Measurements from ENCODE around the gene KSR1.
"Not testable (repeated sequence)": the region's sequence is repeated elsewhere in the genome, so short reads cannot be mapped to it uniquely, and the experiment has no call there.

The KSR1 gene

GRCh38 chr17:27665549-27665948, 209.3 kb downstream of the KSR1 start:
- no peak for DNase-seq (ENCODE audit: insufficient read length)
- no peak for FAIRE-seq
- TF ChIP-seq POLR2A (IDR thresholded peaks at IDR 0.05; ENCODE audit: low read depth, low read length) (no peak), POLR2AphosphoS5 (IDR thresholded peaks at IDR 0.05; ENCODE audit: low read depth, low read length) (no peak), TAF1 (IDR thresholded peaks at IDR 0.05; ENCODE audit: borderline replicate concordance, low read depth, low read length) (no peak)

GRCh38 chr17:27666270-27666669, 210.0 kb downstream of the KSR1 start:
- not testable (repeated sequence) for FAIRE-seq; DNase-seq (ENCODE audit: insufficient read length)

DNA sequence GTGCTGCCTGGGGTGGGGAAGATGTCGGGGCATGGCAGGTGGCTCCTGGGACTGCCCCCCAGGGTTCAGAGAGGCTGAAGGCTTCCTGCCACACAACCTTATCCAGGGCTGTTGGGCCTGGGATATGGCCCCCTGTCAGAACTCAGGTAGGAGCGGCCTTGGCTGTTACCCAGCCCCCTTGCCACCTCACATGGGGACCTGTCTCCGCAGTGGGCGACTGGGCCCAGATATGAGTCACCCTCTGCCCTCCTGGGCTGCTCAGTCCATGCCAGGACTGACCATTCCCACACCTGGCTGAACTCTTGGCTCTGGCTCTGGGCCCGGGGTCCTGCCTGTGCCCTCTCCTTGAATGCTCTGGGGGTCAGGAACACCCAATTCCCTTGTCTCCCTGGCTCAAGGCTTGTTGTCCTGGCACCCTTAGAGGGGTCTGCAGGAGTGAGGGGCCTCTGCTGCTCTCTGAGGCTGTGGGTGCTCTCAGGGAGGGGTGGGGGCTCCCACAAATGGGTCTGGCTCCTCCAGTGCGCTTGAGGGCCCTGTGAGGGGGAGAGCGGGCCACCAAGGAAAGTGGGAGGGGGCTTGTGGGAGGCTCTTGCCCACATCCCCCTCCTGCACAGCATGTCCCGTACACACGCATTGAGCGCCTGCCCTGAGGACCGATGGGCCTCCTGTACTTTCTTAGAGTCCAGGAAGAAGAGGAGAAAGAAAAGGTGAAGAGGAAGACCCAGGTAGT, 210.7 kb downstream of the KSR1 start:
- DNase-seq (ENCODE audit: insufficient read length) (no peak), FAIRE-seq (no peak)
- TF ChIP-seq TAF1 (IDR thresholded peaks at IDR 0.05; ENCODE audit: borderline replicate concordance, low read depth, low read length), result no peak
- no peak for TF ChIP-seq POLR2A (IDR thresholded peaks at IDR 0.05; ENCODE audit: low read depth, low read length)
- no peak for TF ChIP-seq POLR2AphosphoS5 (IDR thresholded peaks at IDR 0.05; ENCODE audit: low read depth, low read length)

DNA sequence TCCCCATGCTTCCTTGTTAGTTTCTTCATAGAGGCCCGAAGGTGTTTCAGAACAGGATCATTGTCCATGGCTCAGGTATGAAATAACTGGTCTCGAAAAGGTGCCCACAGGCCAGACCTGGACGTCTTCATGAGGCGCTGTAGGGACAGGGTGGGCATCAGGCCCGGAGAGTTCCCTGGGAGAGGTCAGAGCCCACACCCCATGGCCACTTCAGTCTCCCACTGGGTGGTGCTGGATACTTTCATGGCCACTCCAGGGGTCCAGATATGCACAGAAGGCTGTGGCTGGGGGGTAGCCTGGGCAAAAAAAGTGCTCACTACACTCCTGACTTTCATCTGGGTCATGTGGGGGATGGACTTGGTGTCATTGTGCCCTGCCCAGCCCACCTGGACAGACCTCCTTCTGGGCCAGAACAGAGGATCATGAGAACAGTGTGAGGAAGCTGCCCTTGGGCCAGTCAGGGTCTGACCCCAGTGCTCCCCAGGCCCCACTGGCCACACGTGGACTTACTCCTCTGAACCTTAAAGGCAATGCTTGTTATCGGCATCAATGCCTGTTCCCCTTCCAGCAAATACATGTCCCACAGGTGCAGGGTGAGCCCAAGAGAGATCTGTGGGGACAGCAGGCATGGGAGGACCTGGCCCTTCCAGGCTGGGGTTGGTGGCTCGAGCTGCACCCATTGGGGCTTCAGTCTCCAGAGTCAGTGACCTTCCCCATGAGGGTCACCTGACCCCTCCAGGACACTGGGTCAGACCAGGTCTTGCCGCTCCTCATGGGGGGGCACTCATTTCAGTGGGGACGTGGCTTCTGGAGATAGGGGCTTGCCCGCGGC, 211.6 kb downstream of the KSR1 start:
- DNase-seq (ENCODE audit: insufficient read length), result no peak
- no peak for FAIRE-seq
- no peak for TF ChIP-seq POLR2AphosphoS5 (IDR thresholded peaks at IDR 0.05; ENCODE audit: low read depth, low read length)
- no peak for TF ChIP-seq TAF1 (IDR thresholded peaks at IDR 0.05; ENCODE audit: borderline replicate concordance, low read depth, low read length)
- no peak for TF ChIP-seq POLR2A (IDR thresholded peaks at IDR 0.05; ENCODE audit: low read depth, low read length)

DNA sequence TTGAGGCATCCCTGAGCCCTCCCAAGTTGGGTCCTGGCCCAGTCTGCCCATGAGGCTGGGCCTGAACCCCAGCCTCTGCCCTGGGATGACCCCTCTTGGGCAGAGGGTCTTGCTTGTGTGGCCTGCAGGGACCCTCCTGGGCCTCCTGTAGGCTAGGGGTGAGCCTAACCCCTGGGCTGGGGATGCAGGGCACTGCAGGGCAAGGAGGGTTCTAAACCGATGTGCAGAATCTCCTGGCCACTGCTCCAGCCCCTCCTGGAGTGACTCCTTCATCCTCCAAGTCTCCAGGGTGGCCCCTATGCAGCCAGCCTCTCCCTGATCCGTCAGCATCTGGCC, 212.2 kb downstream of the KSR1 start:
- no peak for DNase-seq (ENCODE audit: insufficient read length)
- FAIRE-seq, result no peak
- TF ChIP-seq POLR2A (IDR thresholded peaks at IDR 0.05; ENCODE audit: low read depth, low read length) (no peak), TAF1 (IDR thresholded peaks at IDR 0.05; ENCODE audit: borderline replicate concordance, low read depth, low read length) (no peak)

- no peak for DNase-seq (ENCODE audit: insufficient read length)
- TF ChIP-seq TAF1 (IDR thresholded peaks at IDR 0.05; ENCODE audit: borderline replicate concordance, low read depth, low read length) (no peak), POLR2A (IDR thresholded peaks at IDR 0.05; ENCODE audit: low read depth, low read length) (no peak), POLR2AphosphoS5 (IDR thresholded peaks at IDR 0.05; ENCODE audit: low read depth, low read length) (no peak)
- no peak for FAIRE-seq
Observed at GRCh38 chr17:27669136-27669535, 212.9 kb downstream of the KSR1 start.

GRCh38 chr17:27669850-27670249, 213.6 kb downstream of the KSR1 start:
- FAIRE-seq (no peak), DNase-seq (ENCODE audit: insufficient read length) (no peak)
- TF ChIP-seq POLR2A (IDR thresholded peaks at IDR 0.05; ENCODE audit: low read depth, low read length) (no peak), TAF1 (IDR thresholded peaks at IDR 0.05; ENCODE audit: borderline replicate concordance, low read depth, low read length) (no peak), POLR2AphosphoS5 (IDR thresholded peaks at IDR 0.05; ENCODE audit: low read depth, low read length) (no peak)

DNA sequence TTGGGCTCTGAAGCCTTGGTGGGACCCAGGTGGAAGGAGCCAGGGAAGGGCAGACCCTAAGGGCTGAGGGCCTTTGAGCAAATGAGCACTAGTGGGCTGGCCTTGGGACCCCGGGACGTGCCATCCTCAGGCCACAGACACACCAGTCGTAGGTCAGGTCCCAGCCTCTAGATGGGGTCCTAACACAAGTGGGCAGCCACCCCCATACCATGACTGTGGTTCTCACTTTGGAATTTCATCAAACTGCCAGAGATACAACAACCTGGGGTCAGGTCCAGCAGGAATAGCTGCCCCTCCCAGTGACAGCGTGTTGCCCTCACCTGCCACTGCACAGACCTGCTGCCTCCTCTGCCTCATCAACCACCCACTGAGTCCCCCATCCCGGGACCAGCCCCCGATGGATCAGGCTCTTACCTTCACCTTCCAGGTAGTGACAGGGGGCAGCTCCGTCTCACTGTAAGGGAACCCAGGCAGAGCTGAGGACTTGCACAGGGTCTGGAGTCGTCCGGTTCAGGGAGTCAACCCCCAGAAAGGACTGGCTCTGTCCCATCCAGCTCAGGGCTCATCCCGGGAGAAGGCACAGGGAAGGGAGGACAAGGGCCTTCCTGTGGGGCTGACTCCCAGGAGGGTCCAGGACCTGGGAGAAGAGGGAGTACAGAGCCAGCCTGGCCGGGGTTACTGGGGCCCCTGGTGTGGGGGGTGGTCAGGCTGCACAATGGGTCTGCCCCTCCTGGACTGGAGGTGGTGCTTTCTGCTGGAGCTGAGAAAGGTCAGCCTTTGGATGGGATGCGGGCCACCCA, 214.7 kb downstream of the KSR1 start:
- FAIRE-seq, result no peak
- no peak for TF ChIP-seq POLR2AphosphoS5 (IDR thresholded peaks at IDR 0.05; ENCODE audit: low read depth, low read length)
- TF ChIP-seq POLR2A (IDR thresholded peaks at IDR 0.05; ENCODE audit: low read depth, low read length), result no peak
- no peak for TF ChIP-seq TAF1 (IDR thresholded peaks at IDR 0.05; ENCODE audit: borderline replicate concordance, low read depth, low read length)
- DNase-seq (ENCODE audit: insufficient read length), result no peak

DNA sequence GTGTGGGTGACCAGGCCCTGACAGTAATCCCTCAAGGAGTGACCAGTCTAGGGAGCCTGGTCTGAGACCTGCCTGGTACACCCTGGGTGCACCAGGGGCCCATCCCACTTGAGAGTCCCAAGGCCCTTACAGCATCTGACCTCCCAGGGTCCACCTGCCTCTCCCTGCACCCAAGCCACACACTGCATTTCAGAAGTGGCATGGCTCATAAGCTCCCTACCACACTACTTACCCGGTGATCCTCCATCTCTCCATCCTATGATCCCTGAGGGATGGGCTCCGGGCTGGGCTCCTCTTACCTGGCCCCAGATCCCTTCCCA, 215.3 kb downstream of the KSR1 start:
- no peak for DNase-seq (ENCODE audit: insufficient read length)
- TF ChIP-seq POLR2AphosphoS5 (IDR thresholded peaks at IDR 0.05; ENCODE audit: low read depth, low read length) (no peak), POLR2A (IDR thresholded peaks at IDR 0.05; ENCODE audit: low read depth, low read length) (no peak), TAF1 (IDR thresholded peaks at IDR 0.05; ENCODE audit: borderline replicate concordance, low read depth, low read length) (no peak)
- no peak for FAIRE-seq

DNA sequence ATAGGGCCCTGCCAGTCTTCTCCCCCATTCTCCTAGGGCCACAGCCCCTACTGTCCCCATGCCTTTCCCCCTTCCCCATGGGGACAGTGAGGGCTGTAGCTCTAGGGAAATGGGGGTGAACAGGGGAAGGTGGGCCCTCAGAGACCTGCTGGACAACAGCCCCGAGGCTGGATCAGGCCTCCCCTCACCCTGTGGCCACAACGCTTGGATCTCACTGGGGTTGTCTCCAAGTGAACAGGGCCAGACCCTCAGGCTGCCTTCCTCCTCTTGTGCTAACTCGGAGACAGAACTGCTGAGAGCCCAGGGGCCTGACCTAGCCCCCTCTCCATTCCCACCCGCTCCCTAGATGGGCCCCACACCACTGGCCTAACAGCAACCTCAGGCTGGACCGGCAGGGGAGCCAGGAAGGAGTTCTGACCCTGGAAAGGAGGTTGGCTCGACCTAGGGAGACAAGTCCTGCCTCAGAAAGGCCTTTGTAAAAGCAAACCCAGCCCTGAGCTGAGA, 215.8 kb downstream of the KSR1 start:
- not testable (repeated sequence) for FAIRE-seq; DNase-seq (ENCODE audit: insufficient read length)

GRCh38 chr17:27674335-27674734, 218.1 kb downstream of the KSR1 start:
- FAIRE-seq (no peak), DNase-seq (ENCODE audit: insufficient read length) (no peak)
- TF ChIP-seq POLR2AphosphoS5 (IDR thresholded peaks at IDR 0.05; ENCODE audit: low read depth, low read length) (no peak), TAF1 (IDR thresholded peaks at IDR 0.05; ENCODE audit: borderline replicate concordance, low read depth, low read length) (no peak), POLR2A (IDR thresholded peaks at IDR 0.05; ENCODE audit: low read depth, low read length) (no peak)
